K562 (cell line): ENCODE results near the gene PHF21A. TPM values are rescaled to one million over a fixed set of nuclear protein-coding genes. Genes with fewer than 3 reads are reported as not detected.

Source experiments
- ARID2 ChIP-seq: fragments of 450-650 bp; IDR thresholded peaks from 2 replicates; pipeline ENCODE4 v1.6.1; 2017; ENCODE audit warnings: antibody characterized with exemption, mild to moderate bottlenecking
- BCOR ChIP-seq: fragments of 450-650 bp; IDR thresholded peaks from 2 replicates; pipeline ENCODE4 v1.6.1; 2016
- CBX1 ChIP-seq: sonication (generic); IDR thresholded peaks from 2 replicates; pipeline ENCODE4 v1.6.1; 2016; ENCODE audit warnings: antibody characterized with exemption, low read depth, mild to moderate bottlenecking
- HDAC2 ChIP-seq: fragments of 450-650 bp; IDR thresholded peaks from 2 replicates; pipeline ENCODE4 v1.6.1; 2016; ENCODE audit warnings: mild to moderate bottlenecking
- KDM1A ChIP-seq, 2 experiments: fragments of 450-650 bp; IDR thresholded peaks; 2 replicates each; pipeline ENCODE4 v1.6.1; 2016; ENCODE audit warnings: mild to moderate bottlenecking in 2 of 2
- NELFE ChIP-seq: IDR thresholded peaks from 2 replicates; pipeline ENCODE4 v1.6.1; 2011; ENCODE audit warnings: mild to moderate bottlenecking; ENCODE audit not compliant: insufficient read depth, insufficient read length
- PCBP2 ChIP-seq: fragments of 200-400 bp; formaldehyde crosslinking; IDR thresholded peaks from 2 replicates; pipeline ENCODE4 v1.6.1; 2018; ENCODE audit warnings: low read length, low read depth, mild to moderate bottlenecking, moderate library complexity; ENCODE audit not compliant: poor library complexity, severe bottlenecking
- PURB ChIP-seq: sonication (generic); formaldehyde crosslinking; IDR thresholded peaks from 2 replicates; pipeline ENCODE4 v1.9.0; 2021; ENCODE audit warnings: low read depth, mild to moderate bottlenecking, missing genetic modification reagents
- REST ChIP-seq, 2 experiments: fragments of 450-650 bp; formaldehyde crosslinking in 1 of 2; IDR thresholded peaks; 2 replicates each; pipeline versions ENCODE4 v1.4.0 to v1.6.1; 2014 to 2020; ENCODE audit warnings: mild to moderate bottlenecking in 2 of 2, borderline replicate concordance in 1 of 2, low read depth in 1 of 2
- RFX1 ChIP-seq: fragments of 450-650 bp; IDR thresholded peaks from 2 replicates; pipeline ENCODE4 v1.6.1; 2016; ENCODE audit warnings: mild to moderate bottlenecking, moderate library complexity
- SMAD2 ChIP-seq: fragments of 150-350 bp; IDR thresholded peaks from 2 replicates; pipeline ENCODE4 v1.6.1; 2014; ENCODE audit warnings: low read depth, mild to moderate bottlenecking, low read length
- TFE3 ChIP-seq: fragments of 450-650 bp; formaldehyde crosslinking; IDR thresholded peaks from 2 replicates; pipeline ENCODE4 v1.4.0; 2020; ENCODE audit warnings: mild to moderate bottlenecking, mixed read lengths
- ZNF143 ChIP-seq: sonication (generic); formaldehyde crosslinking; IDR thresholded peaks from 2 replicates; pipeline ENCODE4 v1.9.0; 2022; ENCODE audit warnings: mild to moderate bottlenecking, missing genetic modification reagents
- ZNF146 ChIP-seq: IDR thresholded peaks from one replicate; pipeline ENCODE4 v1.6.1; 2018; ENCODE audit warnings: missing compliant biosample characterization; ENCODE audit not compliant: unreplicated experiment
- ZNF354B ChIP-seq: fragments of 250-450 bp; sonication (Bioruptor Pico); IDR thresholded peaks from 2 replicates; pipeline ENCODE4 v1.4.0; 2020
- ZNF408 ChIP-seq: fragments of 250-450 bp; sonication (Bioruptor Pico); IDR thresholded peaks from 2 replicates; pipeline ENCODE4 v1.4.0; 2020; ENCODE audit warnings: low read depth, mild to moderate bottlenecking, moderate library complexity
- ZNF707 ChIP-seq: fragments of 250-450 bp; sonication (Bioruptor Pico); conservative IDR thresholded peaks from 2 replicates; pipeline ENCODE4 v1.8.0; 2022; ENCODE audit warnings: inconsistent platforms, mild to moderate bottlenecking, moderate library complexity
- polyA plus RNA-seq, 8 experiments: library from polyadenylated mRNA; depleted of rRNA in 4 of 8; stranded (reverse) in 5 of 8; unstranded in 3 of 8; fragments of >200 nt; fragmentation: Nextera tagmentation in 2 of 8; fragmentation: Illumina TruSeq in 1 of 8; extraction: Ambion mirVana in 2 of 8; extraction: Trizol in 1 of 8; gene quantifications; 2 replicates each; pipeline versions ENCODE4 v1.2.1 to v1.2.3, GENCODE V29; 2011 to 2014; ENCODE audit warnings: inconsistent platforms in 1 of 8, missing spikeins in 1 of 8
- total RNA-seq, 7 experiments: library from RNA; depleted of rRNA in 6 of 7; stranded (reverse); fragments of >200 nt in 6 of 7; fragmentation: Illumina TruSeq in 2 of 7; extraction: Trizol in 2 of 7; gene quantifications; 2 replicates each; pipeline versions ENCODE4 v1.2.1 to v1.2.3, GENCODE V29; 2011 to 2021; ENCODE audit warnings: low replicate concordance in 1 of 7
- TF ChIP-seq, protein P1 (sequence below): fragments of 250-450 bp; sonication (Bioruptor Pico); IDR thresholded peaks from 2 replicates; pipeline ENCODE4 v1.4.0; 2020; ENCODE audit warnings: mild to moderate bottlenecking, moderate library complexity

Gene PHF21A
- total and polyA plus RNA-seq, 9 of the 15 experiments (the other 6 are each of a cell fraction or from before 2014, with no cell fraction given) = 1.5 to 32.4 (median 10.7) TPM

DNA sequence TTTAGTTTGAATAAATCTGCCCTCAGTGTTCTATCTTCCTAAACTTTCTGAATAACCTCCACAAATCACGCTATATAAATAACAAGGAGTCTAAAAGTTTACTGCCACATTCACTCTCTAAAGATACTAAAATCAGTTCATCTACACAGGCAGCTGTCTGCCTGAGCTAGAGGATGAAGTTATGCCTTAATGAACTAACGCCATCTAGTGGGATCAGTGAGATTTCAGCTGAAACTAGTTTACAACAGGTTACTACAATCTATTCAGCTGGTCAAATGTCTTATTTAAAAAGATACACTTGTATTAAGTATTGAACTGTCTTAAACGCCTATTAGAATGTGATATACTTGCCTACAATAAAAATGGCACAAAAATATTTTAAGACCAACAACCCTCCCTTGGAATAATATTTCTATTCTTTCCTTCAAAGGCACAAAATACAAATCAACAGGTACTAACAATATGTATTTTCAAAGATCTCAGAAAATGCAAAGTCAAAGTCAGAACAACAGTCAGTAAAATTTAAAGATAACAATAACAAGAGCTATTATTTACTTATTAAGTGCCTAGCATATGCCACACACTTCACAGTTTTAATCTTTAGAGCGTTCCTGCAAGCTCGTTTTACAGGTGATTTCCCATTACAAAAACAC is 114.7 kb downstream of the PHF21A start (continued):
- TF ChIP-seq ZNF707 (CRISPR knock-in tag) = no peak
- no peak for TF ChIP-seq PURB (CRISPR knock-in tag)
- no peak for TF ChIP-seq PCBP2
- peak; percentile 93 for TF ChIP-seq REST (IDR thresholded peaks at IDR 0.05; ENCODE audit: borderline replicate concordance)
- no peak for TF ChIP-seq REST (CRISPR knock-in tag; IDR thresholded peaks at IDR 0.05; ENCODE audit: low read depth)
- TF ChIP-seq ZNF408 (CRISPR knock-in tag) = no peak
- no peak for TF ChIP-seq ZNF146
- TF ChIP-seq BCOR = no peak
- TF ChIP-seq NELFE = no peak
- TF ChIP-seq SMAD2 = no peak
- TF ChIP-seq RFX1 = no peak
- no peak for TF ChIP-seq TFE3
- TF ChIP-seq, protein P1, sequence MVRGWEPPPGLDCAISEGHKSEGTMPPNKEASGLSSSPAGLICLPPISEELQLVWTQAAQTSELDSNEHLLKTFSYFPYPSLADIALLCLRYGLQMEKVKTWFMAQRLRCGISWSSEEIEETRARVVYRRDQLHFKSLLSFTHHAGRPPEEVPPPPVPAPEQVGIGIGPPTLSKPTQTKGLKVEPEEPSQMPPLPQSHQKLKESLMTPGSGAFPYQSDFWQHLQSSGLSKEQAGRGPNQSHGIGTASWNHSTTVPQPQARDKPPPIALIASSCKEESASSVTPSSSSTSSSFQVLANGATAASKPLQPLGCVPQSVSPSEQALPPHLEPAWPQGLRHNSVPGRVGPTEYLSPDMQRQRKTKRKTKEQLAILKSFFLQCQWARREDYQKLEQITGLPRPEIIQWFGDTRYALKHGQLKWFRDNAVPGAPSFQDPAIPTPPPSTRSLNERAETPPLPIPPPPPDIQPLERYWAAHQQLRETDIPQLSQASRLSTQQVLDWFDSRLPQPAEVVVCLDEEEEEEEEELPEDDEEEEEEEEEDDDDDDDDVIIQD (CRISPR knock-in tag) = no peak
- TF ChIP-seq ZNF354B = no peak
- 0 out of 2 replicates have a peak, but pooled peaks have one; percentile 32 for TF ChIP-seq HDAC2
- no peak for TF ChIP-seq CBX1
- peak; percentile 72 to 77 for TF ChIP-seq KDM1A (IDR thresholded peaks at IDR 0.05)
- peak; percentile 89 for TF ChIP-seq ARID2
- no peak for TF ChIP-seq ZNF143 (CRISPR knock-in tag)
